GM21723 (cell line): ENCODE data around the gene SCAPER.

ENCODE experiments used
- ATAC-seq: cut with Tn5 transposase; IDR thresholded peaks from one replicate; pipeline ENCODE4 v1.9.1; 2021; ENCODE audit warnings: mild to moderate bottlenecking, moderate library complexity; ENCODE audit not compliant: unreplicated experiment

Gene SCAPER

DNA sequence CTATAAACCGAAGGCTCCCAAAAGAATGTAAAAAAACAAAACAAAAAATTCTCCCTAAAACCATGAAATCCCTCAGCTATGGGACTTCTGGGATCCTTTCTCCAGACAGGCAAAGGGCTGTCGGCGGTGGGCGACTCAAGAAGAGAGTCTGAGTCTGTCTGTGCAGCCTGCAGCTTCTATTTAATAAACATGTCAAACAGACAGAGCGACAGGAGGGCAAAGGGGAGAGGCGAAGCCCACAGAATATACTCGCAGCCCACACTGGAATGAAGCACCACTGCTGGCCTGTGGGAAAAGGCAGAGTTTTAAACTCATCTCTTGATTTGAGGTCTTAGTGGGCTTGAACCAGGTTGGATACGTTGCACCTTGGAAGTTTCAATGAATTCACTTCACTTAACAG is 528.3 kb downstream of the SCAPER start:
- no peak for ATAC-seq

DNA sequence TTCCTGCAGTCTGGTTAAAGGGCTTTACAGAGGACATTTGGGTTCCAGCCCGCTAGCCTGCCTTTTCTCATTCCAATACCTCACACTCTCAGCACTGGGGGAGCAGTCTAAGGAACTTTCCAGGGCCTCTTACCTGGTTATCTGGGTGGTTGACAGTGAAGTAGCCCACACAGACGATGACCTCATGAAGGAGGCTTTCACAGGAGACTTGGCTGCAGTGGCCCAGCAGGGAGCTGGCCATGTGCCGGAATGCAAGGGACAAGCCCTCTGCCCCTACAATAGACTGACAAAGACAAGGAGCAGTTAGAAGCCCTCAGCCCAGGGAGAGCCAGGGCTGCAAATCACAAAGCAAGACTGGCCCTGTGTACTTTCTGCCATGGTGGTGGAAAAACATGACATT is 529.1 kb downstream of the SCAPER start:
- no peak for ATAC-seq

DNA sequence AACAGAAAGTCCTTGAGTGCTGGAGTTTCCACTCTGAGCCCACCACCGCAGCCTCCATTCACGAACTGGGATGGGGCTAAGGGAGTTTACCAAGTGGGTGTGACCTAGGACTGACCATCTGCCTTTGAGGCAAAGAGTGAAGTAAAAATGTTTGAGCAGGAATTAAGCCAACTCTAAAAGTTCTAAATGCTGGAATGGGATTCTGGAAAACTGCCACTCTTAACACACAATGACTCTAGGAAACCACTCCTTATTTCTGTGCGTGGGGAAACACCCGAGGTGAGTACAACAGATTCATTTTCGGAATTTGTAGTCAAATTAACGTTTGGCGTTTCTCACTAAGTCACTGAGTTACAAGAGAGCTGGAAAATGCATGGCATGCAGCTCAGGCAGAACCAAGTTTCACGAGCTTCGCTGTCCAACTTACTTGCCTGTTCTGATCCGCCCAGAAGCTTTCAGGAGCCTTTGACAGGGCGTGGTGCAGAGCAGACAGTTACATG is 537.0 kb downstream of the SCAPER start:
- ATAC-seq, result no peak

DNA sequence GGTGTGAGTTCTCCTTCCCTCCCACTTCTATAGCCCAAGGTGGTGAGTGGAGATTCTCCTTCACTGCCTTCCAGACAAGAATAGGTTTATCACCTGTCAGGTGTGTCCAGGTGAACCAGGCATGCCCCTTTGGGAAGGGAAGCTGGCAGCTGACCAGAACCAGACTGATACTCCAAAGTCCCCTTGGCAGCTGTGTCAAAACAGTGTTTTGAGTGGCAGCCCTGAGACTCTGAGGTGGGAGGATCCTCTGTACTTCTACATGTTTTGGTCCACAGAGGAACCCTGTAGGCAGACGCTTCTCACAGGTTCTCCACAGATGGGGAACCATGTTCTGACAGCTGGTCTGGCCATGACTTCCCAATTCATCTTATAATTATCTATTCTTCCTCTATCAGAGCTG is 538.4 kb downstream of the SCAPER start:
- ATAC-seq, result no peak

GRCh38 chr15:76363251-76363650 is 541.9 kb downstream of the SCAPER start:
- ATAC-seq, result no peak

DNA sequence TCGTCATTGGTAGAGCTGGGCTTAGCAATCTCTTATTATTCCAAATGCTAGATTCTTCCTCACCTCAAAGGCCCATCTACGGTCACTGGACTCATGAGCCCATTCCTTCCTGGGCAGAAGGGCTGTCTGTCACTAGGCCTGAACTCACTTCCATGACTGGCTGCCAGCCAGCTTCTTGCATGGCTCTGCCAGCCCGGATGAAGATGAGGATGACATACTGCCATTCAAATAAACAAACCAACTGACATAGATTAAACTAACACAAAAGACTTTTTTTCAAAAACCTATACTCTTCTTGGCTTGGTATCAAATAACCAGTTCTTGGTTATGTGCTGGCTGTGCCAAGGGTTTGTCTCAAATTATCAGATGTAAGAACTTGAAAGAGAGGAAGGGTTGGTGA is 544.7 kb downstream of the SCAPER start:
- ATAC-seq, result no peak

DNA sequence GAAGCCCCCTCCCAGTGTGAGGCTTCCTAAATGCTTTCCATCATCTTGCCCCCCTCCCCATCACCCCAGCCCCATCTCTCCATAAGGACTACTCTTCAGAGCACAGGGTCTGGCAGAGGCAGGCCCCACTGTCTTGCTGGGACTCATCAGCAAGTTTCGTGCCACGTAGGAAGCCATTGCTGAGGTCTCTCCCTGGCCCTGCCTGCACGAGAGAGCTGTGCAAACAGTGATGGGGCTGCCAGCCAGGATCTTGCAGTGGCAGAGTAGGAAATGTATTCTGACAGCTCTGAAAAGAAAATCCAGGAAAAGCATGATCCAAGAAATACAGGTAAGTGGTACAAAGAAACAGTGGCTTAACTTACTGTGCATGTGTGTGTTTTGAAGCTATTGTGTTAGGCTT is 546.0 kb downstream of the SCAPER start:
- ATAC-seq, result no peak

- ATAC-seq, result no peak
These were observed 546.7 kb downstream of the SCAPER start for GRCh38 chr15:76358453-76358852.

- ATAC-seq, result no peak
These were observed 550.2 kb downstream of the SCAPER start for GRCh38 chr15:76354823-76355440.

DNA sequence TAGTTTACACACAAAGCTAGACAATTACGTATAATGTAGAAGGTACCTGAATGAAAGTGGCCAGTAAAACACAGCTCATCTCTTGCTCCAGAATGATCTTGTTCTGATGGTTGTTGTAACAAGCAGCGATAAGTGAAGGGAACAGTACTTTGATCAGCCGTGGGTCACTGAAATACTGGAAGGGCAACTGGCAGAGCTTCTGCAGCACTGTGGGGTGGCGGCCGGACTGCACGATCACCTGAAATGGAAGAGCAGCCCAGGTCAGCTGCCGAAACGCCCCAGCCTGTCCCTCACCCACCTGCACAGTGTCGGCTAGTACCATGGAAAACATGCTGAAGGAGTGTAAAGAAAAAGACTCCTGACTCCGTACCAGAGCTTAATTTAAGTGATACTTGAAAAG is 551.2 kb downstream of the SCAPER start:
- no peak for ATAC-seq

DNA sequence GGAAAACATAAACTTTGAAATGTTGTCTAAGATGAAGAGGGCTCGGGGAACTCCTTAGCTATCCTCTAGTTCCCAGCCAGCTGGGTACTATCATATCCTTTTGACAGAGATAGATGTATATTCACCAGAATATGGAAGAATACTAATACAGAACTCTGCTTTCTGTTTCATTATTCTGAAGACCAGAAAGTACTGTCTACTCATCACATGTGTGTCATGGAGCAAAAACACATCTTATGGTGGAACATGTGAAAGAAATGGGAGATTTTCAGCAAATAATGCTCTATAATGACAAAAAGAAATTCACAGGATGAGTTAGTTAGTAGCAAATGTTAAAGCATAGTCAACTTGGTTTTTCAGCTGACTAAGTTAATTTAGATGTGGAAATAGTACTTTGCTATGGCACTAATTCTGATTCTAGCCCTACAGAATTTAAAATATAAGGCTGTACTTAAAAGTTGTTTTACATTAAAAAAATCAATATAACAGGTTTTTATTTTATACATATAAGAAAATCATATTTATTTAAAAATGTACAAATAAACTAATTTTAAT is 552.0 kb downstream of the SCAPER start:
- no peak for ATAC-seq

DNA sequence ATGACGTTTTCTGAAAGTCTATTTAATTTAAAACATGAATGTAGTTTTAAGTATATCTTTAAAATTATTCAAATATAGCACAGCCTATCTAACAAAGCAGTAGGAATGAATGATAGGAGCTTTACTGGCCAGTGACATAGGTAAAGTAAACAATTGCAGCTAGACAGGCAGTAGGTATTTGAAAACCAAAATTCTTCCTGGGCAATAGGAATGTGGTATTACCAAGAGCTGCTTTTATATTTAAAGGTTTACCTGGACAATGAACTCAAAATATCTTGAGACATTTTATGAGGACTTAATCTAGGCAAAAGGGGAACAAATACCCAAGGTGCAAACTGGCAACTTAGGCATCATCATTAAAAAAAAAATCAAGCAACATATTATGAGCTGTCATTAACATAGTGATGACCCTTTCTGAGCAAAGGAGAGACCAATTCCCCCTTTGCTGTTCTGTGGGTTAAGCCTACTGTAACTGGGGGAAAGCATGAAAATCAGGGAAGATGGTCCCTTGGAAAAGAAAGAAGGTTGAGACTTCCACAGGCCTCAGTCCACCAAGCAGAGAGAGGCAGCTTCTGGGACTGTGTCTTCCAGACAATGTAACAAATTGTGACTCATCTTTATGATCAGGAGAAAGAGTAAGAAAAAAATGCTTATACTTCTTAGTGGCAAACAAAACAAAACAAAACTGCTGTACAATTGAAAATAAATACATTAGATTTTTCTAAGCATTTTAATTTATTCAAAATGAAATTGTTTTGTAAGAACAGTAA is 555.7 kb downstream of the SCAPER start:
- no peak for ATAC-seq

- no peak for ATAC-seq
These were observed 557.6 kb downstream of the SCAPER start for GRCh38 chr15:76347482-76348055.

GRCh38 chr15:76346669-76347481 is 558.3 kb downstream of the SCAPER start:
- ATAC-seq, result no peak

DNA sequence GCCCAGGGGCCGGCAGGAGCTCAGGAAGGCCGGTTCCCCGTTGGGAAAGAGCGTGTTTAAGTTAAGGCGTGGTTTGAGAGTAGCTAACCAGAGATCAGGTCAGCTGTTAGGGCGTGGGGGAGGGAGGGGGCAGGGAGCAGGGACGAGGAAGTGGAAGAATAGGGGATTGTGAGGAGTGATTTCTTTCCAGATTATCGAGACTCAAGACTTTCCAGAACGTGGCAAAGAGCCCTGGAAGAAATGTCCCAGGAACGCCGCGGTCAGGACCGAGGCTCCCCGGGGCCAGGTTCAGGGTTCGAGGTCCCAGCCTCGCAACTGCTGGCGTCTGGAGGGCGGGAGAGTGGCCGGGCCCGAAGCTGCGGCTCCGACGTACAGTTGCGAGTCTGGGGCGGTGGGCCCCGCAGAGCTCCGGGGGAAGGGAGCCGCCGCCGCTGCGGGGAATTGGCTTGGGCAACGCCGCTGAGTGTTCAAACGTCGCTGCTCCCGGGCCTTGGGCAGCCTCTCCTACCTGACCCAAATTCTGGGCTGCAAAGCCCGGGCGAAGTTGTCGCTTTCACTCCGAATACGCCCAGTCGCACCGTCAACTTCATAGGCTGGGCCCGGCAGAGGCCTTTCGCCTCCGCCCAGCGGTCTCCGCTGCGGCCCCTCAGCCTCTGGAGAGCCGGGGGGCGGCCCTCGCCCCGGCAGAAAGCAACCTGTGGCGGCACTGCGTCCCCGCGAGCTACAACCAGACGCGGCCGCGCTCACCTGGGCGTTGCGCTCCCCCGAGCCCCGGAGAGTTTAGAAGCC is 559.1 kb downstream of the SCAPER start:
- ATAC-seq, result no peak

DNA sequence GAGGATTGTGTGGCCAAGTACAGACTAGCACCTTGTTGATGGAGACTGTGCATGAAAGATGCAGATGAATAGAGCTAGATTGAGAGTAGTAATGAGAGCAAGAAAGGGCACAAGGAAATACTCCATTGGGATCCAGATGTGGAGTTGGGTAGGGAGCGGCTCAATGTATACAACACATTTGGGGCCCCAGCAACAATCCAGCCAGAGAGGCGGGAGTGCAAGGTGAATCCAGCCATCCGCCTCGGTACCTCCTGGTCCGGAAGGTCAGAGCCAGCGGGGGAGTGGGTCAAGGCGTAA is 559.6 kb downstream of the SCAPER start:
- ATAC-seq, result no peak

DNA sequence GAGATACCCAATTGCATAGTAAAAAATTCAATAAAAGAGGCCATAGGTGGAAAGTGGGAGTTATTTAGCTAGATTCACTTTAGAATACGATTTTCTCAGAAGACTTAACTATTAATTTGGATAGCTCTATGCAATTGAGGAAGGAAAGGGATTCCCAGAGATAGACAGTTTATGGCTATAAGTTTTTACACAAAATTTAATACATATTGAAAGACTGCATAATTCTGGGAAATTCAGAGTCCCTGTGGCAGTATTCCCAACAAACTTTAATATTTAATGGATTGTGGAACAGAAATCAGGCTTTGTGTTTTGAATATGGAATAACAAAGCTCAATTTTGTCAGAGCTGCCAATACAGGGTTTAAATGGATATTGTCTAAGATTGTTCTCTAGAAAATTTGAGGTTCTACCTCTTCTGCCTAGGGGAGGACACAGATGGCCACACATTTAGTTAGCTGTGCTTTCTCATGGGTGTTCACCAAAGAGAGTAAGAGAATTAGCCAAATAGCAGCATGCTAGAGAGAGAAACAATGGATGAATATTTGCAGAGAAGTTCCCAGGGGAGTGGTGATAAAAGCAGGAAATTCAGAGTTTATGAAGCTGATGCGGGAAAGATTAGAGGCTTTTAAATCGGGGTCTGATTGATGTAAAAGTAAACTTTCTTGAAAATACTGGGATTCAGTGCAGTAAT is 560.1 kb downstream of the SCAPER start:
- ATAC-seq, result no peak

DNA sequence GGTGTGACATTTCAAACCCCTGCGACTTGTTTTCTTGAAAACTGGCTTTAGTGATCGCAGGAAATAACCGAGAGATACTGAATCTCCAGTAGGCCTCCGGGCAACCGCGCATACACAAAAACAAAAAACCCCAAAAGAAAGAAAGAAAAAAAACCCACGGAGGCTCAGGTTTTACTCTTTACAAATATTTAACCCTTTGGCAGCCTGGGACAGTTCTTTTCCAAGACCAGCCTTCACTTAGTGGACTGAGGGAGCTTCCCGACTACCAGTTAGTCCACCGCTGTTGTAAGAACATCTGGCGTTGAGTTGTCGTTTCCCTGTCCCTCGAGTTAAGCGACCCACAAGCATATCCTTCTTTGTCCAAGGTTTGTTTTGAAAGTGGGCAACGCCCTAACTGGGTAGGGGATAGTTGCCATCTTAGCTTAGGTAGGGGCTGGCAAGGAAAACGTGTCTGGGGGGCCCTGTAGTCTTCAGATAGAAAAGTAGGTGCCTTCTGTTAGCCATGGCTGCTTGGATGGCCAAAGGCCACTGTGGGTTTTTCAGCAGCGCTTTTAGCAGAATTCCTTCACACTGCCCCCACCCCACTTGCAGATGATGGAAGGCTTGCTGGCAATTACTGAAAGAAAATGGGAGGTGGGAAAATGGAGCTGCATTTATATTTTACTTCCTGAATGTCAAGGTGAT is 561.7 kb downstream of the SCAPER start:
- ATAC-seq, result no peak
